NK-92 (cell line): ENCODE results near the gene CCDC70.
"Not testable (repeated sequence)": the region's sequence is repeated elsewhere in the genome, so short reads cannot be mapped to it uniquely, and the experiment has no call there.

Experiments used
- DNase-seq: peaks from one replicate; lab custom pipeline; 2025; ENCODE audit not compliant: unreplicated experiment; lab: John Stamatoyannopoulos, UW

The CCDC70 gene

GRCh38 chr13:51861723-51862300, at the start of gene CCDC70:
CCDC70 (plus strand) TSS chr13:51861969; CDS start chr13:51865412, 3,443 bp downstream.
- DNase-seq, result no peak

- DNase-seq, result no peak
Observed at GRCh38 chr13:51814071-51814470, 47.7 kb upstream of the CCDC70 start.

GRCh38 chr13:51814825-51815650, 46.7 kb upstream of the CCDC70 start:
- no peak for DNase-seq

DNA sequence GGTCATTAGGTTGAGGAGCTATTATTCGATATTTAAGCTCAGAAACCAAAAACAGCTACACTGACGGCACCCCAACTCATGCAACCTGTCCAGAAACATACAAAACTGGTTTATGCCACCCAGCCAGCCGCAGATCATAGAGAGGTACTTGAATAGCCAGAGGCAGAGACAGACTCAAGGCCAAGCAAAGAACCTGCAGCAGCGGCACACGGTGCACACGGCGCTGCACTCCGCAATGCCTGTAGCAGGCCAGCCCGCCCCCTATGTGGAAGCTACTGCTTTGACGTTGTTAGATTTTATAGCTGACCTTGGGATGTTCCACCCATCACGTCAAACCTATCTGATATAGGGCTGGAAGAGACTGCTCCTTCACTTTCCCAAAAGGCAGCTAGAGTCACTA, 45.9 kb upstream of the CCDC70 start:
- no peak for DNase-seq

DNA sequence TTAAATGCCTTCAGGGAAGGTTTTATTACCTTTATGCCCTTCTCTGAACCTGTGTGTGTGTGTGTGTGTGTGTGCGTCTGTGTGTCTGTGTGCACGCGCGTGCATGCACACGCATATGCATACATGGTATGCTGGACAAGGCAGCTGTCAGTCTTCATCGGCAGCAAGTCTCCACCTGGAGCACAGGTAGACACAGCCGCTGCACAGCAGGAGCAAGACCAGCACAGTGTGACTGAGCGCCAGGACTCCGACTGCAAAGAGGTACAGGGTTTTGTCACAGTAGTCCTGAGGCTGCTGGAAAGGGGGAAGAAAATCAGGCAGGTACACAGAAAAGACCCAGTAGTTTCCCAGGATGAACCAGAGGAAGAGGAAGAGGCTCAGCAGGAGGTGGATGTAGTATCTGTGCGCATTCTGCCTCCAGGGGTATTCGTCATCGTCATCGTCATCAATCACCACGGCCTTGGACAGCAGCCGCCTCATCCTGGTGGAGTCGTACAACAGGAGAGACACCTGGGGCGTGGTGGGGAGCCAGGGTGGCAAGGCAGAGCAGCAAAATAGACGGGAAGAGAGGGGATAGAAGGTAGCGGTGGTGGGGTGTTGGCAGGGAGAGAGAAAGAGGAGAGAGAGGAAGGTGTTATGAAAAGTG, 45.0 kb upstream of the CCDC70 start:
- no peak for DNase-seq

DNA sequence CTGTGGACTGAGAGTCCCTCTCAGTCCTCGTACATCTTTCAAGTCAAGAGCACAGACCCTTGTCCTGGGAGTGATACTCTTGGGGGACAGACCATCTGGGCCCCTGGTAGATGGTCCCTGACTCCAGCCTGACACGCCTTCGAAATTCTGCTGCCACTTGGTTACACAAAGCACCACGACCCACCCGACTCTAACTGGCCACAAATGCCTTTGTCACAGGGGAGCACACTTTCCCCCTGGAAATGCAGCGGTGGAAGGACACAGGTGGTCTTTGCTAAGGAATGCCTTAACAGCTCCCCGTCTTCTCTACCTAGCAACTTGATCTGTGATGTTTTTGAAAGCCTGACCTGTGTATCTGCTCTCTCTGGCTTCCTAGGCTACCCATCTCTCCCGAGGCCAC, 44.1 kb upstream of the CCDC70 start:
- no peak for DNase-seq

GRCh38 chr13:51818276-51818675, 43.5 kb upstream of the CCDC70 start:
- DNase-seq, result no peak

- no peak for DNase-seq
Observed at GRCh38 chr13:51818781-51819511, 42.8 kb upstream of the CCDC70 start.

GRCh38 chr13:51819544-51819943, 42.2 kb upstream of the CCDC70 start:
- no peak for DNase-seq

GRCh38 chr13:51820016-51820597, 41.7 kb upstream of the CCDC70 start:
- DNase-seq, result no peak

DNA sequence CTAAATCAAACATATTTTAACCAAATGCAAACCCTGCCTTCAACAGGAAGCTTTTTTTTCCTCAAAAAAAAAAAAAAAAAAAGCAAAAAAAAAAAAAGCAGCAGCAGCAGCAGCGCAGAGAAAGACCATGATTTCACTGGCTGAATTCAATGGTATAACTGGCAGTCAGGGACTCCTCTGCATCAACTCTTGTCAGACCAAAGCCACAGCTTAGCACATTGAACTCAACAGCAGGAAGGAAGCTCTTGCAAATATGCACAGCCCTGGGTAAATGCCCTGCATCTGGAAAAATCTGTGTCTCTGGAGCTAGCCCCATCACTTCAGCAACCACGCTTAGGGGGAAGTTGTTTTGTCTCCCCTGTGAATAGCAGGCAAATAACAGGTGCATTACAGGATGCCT, 40.2 kb upstream of the CCDC70 start:
- DNase-seq, result no peak

GRCh38 chr13:51822106-51822815, 39.5 kb upstream of the CCDC70 start:
- no peak for DNase-seq

GRCh38 chr13:51823359-51823758, 38.4 kb upstream of the CCDC70 start:
- DNase-seq, result no peak

GRCh38 chr13:51823863-51824262, 37.9 kb upstream of the CCDC70 start:
- no peak for DNase-seq

GRCh38 chr13:51824712-51825111, 37.1 kb upstream of the CCDC70 start:
- not testable (repeated sequence) for DNase-seq

DNA sequence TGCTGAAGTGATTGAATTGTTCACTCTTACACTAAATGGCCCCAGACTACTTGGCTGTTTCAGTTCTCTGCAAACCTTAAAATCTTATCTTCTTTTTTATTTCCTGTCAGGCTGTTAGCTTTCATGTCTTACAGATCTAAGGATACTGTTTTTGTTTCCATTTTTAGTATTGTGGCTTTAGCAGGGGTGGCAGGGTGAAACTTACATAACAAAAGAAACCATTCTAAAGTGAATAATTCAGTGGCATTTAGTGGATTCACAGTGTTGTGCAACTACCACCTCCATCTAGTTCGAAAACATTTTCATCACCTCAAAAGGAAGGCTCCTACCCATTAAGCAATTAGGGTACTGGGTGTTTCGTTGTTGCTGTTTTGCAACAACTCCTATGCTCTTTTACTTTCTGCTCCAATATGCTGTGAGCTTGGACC, 36.6 kb upstream of the CCDC70 start:
- no peak for DNase-seq

- no peak for DNase-seq
Observed at GRCh38 chr13:51825681-51826254, 36.0 kb upstream of the CCDC70 start.

- no peak for DNase-seq
Observed at GRCh38 chr13:51826606-51827005, 35.2 kb upstream of the CCDC70 start.

- no peak for DNase-seq
Observed at GRCh38 chr13:51827254-51827653, 34.5 kb upstream of the CCDC70 start.
